Ectodermal cell (in vitro differentiated cells): ENCODE results near the gene OR7A17.

ENCODE experiments used
- H3K27ac ChIP-seq: 2 replicates; pipeline ENCODE4 v1.7.0; 2013; ENCODE audit warnings: mild to moderate bottlenecking, low read depth, low read length; ENCODE audit not compliant: insufficient read depth, poor library complexity, severe bottlenecking
- H3K27me3 ChIP-seq: 2 replicates; pipeline ENCODE4 v1.7.0; 2013; ENCODE audit warnings: mild to moderate bottlenecking, low read length; ENCODE audit not compliant: insufficient read depth, control insufficient read depth, poor library complexity, severe bottlenecking
- H3K36me3 ChIP-seq: one replicate; pipeline ENCODE4 v1.7.0; 2013; ENCODE audit warnings: low read length; ENCODE audit not compliant: control insufficient read depth, insufficient read depth
- H3K4me1 ChIP-seq: one replicate; pipeline ENCODE4 v1.7.0; 2013; ENCODE audit warnings: low read length; ENCODE audit not compliant: control insufficient read depth, insufficient read depth
- H3K4me3 ChIP-seq: 2 replicates; pipeline ENCODE4 v1.7.0; 2013; ENCODE audit warnings: low read depth, low read length, control low read depth; ENCODE audit not compliant: insufficient read depth
- H3K9me3 ChIP-seq: 2 replicates; pipeline ENCODE4 v1.7.0; 2013; ENCODE audit warnings: mild to moderate bottlenecking, low read length, moderate library complexity; ENCODE audit not compliant: control insufficient read depth
- WGBS, 2 experiments: methylation state at CpG; one replicate each; pipeline ENCODE4 v1.1.7; 2013; ENCODE audit warnings: missing lambda C conversion rate in 2 of 2; 5-methylcytosine and 5-hydroxymethylcytosine counted together

OR7A17 gene

DNA sequence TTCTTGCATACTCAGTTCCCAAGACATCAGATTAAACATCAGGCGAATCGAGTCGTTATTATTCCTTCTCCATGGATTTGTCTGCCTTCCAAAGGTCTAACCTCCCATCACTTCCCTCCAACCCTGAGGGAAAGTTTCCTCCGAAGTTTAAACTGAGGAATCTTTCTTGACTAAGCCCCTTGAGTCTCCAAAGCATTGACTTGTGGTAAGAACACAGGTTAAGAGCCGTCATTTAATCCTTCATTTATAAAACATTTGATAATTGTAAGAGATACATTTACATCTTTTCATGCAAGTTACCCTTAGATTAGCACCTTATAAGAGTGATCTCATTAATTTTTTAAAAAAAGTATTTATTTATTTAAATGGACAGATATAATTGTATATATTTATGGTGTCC lies 37.1 kb downstream of the OR7A17 start, which contains the start of gene OR7A10:
Gene OR7A10 (minus strand): TSS at position 101 of the 400 bp plus-strand sequence. CDS start 7,045 bp downstream, outside the sequence.
- Histone ChIP-seq H3K4me3 (no peak within 1 kb of the TSS), H3K4me1 (no peaks in the 10 kb centered on the region), H3K36me3 (no peaks in the 10 kb centered on the region), H3K9me3 (peaks cover 2% of the 10 kb centered on the region), H3K27me3 (no peaks in the 10 kb centered on the region), H3K27ac (no peak within 1 kb of the TSS)
- WGBS, 2 experiments: 62 to 74% methylated on average over 4 of the region's 5 CpGs

DNA sequence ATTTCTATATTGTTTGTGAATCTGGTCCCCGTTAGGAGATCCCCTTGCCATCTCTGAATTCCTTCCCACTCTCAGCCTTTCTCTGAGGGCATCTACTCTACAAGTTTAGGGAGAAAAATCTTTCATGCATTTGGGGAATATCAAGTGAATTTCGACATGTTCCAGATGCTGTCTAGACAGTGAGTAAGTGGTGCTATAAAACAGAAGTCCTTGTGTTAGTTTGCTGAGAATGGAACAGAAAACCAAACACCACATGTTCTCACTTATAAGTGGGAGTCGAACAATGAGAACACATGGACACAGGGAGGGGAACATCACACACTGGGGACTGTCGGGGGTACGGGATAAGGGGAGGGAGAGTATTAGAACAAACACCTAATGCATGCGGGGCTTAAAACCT lies 42.4 kb downstream of the OR7A17 start:
- Histone ChIP-seq H3K27ac (no peak overlapping the region), H3K27me3 (no peaks in the 10 kb centered on the region), H3K4me3 (no peak overlapping the region), H3K9me3 (peaks cover 7% of the 10 kb centered on the region), H3K4me1 (no peaks in the 10 kb centered on the region), H3K36me3 (no peaks in the 10 kb centered on the region)
- WGBS, 2 experiments: 72 to 73% methylated on average over 6 of the region's 6 CpGs

DNA sequence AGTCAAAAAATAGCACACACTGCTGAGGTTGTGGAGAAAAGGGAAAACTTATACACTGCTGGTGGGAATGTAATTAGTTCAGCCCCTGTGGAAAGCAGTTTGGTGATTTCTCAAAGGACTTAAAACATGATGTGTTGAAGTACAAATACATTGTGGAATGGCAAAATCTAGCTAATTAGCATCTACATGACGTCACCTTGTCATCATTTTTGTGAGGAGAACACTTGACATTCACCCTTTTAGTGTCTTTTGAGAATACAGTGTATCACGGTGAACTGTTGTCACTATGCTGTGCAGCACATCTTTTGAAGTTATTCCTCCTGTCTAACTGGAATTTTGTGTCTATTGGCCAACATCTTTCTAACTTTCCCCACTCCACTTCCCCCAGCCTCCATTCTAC lies 42.8 kb downstream of the OR7A17 start:
- Histone ChIP-seq H3K4me3 (no peak overlapping the region), H3K9me3 (peaks cover 7% of the 10 kb centered on the region), H3K27ac (no peak overlapping the region), H3K36me3 (no peaks in the 10 kb centered on the region), H3K27me3 (no peaks in the 10 kb centered on the region), H3K4me1 (no peaks in the 10 kb centered on the region)
- 43 to 47% methylated on average over 2 of the region's 2 CpGs for WGBS, 2 experiments

DNA sequence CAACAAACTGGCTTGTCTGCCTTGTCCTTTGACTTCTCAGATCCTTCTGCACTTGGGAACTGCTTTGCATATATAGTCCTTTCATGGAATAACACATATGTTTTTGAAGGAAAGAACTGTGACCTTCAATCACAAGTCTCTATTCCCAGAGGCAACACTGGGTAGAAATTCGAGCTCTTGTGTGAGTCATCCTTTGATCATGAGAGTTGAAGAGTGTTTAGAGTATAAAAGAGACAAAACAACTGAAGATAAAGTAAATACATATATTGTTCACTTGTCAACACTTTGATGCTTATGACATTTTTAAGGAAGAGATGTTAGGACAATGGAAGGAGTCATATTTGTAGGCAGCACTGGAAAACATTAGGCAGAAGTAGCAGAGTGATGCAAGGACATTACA lies 45.7 kb downstream of the OR7A17 start:
- H3K9me3 ChIP-seq: peaks cover 11% of the 10 kb centered on the region
- 13 to 38% methylated on average over 1 of the region's 1 CpG for WGBS, 2 experiments
- no peak overlapping the region for H3K27ac ChIP-seq
- no peaks in the 10 kb centered on the region for H3K4me1 ChIP-seq
- H3K27me3 ChIP-seq: no peaks in the 10 kb centered on the region
- no peaks in the 10 kb centered on the region for H3K36me3 ChIP-seq
- no peak overlapping the region for H3K4me3 ChIP-seq

DNA sequence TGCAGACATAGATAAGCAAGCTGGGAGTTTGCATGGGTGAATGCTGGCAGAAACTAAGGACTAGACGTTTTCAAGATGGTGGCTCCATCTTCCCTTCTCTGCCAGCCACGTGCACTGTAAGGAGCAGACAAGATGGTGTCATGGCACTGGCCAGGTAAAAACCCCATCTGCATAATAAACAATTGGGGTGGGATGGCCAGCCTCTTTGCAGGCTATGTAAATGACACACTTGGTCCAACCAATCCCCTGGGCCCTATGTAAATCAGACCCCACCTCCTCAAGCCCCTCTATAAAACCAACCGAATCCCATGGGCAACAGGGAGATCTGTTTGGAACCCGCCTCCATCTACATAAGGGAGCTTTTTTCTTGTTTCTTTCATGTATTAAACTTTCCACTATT lies 48.5 kb downstream of the OR7A17 start:
- WGBS, 2 experiments: 42 to 55% methylated on average over 4 of the region's 4 CpGs
- peaks cover 16% of the 10 kb centered on the region for H3K9me3 ChIP-seq

DNA sequence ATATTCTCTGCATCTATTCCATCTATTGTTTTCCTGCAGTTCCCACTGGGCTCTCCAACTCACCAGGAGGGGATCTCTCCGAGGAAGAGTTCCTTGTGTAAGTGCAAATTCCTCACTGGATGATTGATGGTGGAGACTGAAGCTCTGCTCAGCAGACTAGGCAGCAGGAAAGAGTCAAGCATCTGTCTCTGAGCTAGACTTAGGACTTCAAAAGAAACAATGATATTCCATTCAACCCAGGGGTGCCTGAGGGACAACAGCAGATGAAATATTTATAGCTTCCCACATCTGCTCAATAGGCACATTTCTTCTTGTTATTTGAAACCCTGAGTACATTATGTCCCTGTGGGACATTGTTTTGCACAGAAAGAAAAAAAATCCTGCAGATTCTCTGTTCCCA lies 50.9 kb downstream of the OR7A17 start, which contains the start of the genes OR7A5 and OR7C1:
Gene OR7A5 (minus strand): TSS at position 175 of the 400 bp plus-strand sequence. CDS start 6,944 bp downstream, outside the sequence.
Gene OR7C1 (minus strand): TSS at position 175 of the 400 bp plus-strand sequence. CDS start 35,049 bp downstream, outside the sequence.
- Histone ChIP-seq H3K4me3 (no peak within 1 kb of the TSS), H3K27ac (no peak within 1 kb of the TSS), H3K9me3 (peaks cover 16% of the 10 kb centered on the region), H3K27me3 (no peaks in the 10 kb centered on the region), H3K36me3 (no peaks in the 10 kb centered on the region), H3K4me1 (no peaks in the 10 kb centered on the region)
- WGBS, 2 experiments: 57 to 72% methylated on average over 1 of the region's 1 CpG

More for the DNA sequence above, 48.5 kb downstream of the OR7A17 start:
- Histone ChIP-seq H3K27ac (no peak overlapping the region), H3K27me3 (no peaks in the 10 kb centered on the region), H3K4me3 (no peak overlapping the region), H3K4me1 (no peaks in the 10 kb centered on the region), H3K36me3 (no peaks in the 10 kb centered on the region)

DNA sequence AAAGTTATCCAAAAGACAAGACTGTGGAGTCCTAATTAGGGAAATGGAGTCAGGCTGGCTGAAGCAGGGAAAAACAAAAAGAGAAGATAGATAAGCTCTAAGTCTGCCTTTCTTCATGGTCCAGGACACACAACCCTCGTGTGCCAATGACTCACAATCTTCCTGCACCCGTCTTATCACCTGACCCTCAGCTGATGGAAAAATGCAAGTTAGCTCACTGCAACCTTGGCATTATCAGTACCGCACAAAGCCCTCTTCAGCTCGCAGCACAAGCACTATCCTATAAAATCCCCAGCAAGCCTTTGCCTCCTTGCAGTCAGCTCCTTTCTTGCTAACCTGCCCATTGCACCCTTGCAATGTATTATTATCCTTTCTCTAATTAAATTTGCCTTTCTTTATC lies 55.2 kb downstream of the OR7A17 start:
- H3K27me3 ChIP-seq: no peaks in the 10 kb centered on the region
- no peaks in the 10 kb centered on the region for H3K4me1 ChIP-seq
- WGBS, 2 experiments: 73 to 75% methylated on average over 4 of the region's 4 CpGs
- H3K36me3 ChIP-seq: no peaks in the 10 kb centered on the region
- peaks cover 11% of the 10 kb centered on the region for H3K9me3 ChIP-seq
- H3K4me3 ChIP-seq: no peak overlapping the region
- no peak overlapping the region for H3K27ac ChIP-seq
